HEK293 (cell line): ENCODE data around the gene FBXO28.

ENCODE experiments used
- PBX3 ChIP-seq: sonication (generic); formaldehyde crosslinking; IDR thresholded peaks from 2 replicates; pipeline ENCODE4 v1.8.1; 2022; ENCODE audit warnings: mild to moderate bottlenecking, moderate library complexity, missing genetic modification reagents
- ZFP37 ChIP-seq: fragments of 450-650 bp; formaldehyde crosslinking; IDR thresholded peaks from 2 replicates; pipeline ENCODE4 v1.5.1; 2016; ENCODE audit warnings: missing biosample characterization, missing genetic modification characterization
- ZNF239 ChIP-seq: fragments of 450-650 bp; formaldehyde crosslinking; IDR thresholded peaks from 2 replicates; pipeline ENCODE4 v1.5.1; 2016; ENCODE audit warnings: missing biosample characterization, missing genetic modification characterization
- ZNF362 ChIP-seq: fragments of 450-650 bp; formaldehyde crosslinking; IDR thresholded peaks from 2 replicates; pipeline ENCODE4 v1.5.1; 2016; ENCODE audit warnings: missing biosample characterization, missing genetic modification characterization

- no peak for TF ChIP-seq ZFP37 (tag by site-specific recombination)
- TF ChIP-seq PBX3 (CRISPR knock-in tag) = no peak
- no peak for TF ChIP-seq ZNF362 (tag by site-specific recombination)
- no peak for TF ChIP-seq ZNF239 (tag by site-specific recombination)
Observed at GRCh38 chr1:224131253-224131652, 17.3 kb downstream of the FBXO28 start.
